ENCODE results near the gene NINJ1. TPM values are rescaled to one million over a fixed set of nuclear protein-coding genes. Genes with fewer than 3 reads are reported as not detected.

The NINJ1 gene
- total and polyA plus RNA-seq, 2 of the 8 experiments (the other 6 are each of a cell fraction or from before 2014, with no cell fraction given): 28.2 to 65.6 TPM

DNA sequence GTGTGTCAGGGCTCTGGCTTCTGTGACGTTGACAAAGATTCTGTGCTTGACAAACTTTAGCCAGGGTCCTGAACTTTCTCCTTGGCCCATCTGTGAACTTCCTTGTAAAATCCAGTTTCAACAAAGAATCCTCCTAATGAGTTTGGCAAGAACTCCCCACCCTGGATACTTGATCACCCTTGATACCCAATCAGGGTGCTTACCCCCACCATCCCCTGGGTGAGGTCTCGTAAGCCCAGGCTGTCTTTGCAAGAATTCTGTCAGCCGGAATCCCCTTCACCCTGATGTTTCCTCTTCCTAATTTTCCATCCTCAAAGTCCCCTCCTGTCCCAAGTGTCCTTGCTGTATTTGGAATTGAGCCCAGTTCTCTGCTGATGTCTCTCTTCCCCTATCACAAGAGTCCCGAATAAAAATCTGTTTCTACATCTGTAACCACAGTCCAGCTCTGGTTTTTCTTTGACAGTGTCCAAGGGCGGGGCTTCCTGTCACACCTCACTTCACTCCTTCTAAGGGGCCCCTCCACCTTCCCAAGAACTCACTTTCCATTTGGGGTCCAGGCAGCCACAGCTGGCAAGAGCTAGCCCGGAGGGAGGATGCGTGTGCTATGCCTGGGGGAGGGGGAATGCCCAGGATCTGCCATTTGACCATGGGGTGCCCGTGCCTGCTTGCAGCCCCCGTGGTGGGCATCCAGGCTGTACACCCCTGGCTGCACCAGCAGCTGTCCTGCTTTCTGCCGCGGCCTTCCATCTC lies 40.7 kb downstream of the NINJ1 start:
- Histone ChIP-seq H3K4me1 (replicated peaks in 1 of 4; ENCODE audit: control insufficient read depth in 3 of 4, insufficient read depth in 4 of 4, low read length in 3 of 4) (peaks cover 0 to 13% (median 7%) of the 10 kb centered on the region in 4 experiments; a peak in 4 of 7 replicates), H4K20me1 (replicated peaks in 1 of 2; ENCODE audit: control insufficient read depth in 1 of 2, insufficient read depth in 2 of 2, low read length in 2 of 2) (peaks cover 0 to 3% of the 10 kb centered on the region in 2 experiments), H3K27ac (ENCODE audit: low read depth, low read length) (no peak overlapping the region), H2BK12ac (ENCODE audit: low read depth, low read length) (no peak overlapping the region), H3K27me3 (replicated peaks in 1 of 4; ENCODE audit: control insufficient read depth in 3 of 4, extremely low read depth in 1 of 4, insufficient read depth in 3 of 4, low read length in 3 of 4) (no peaks in the 10 kb centered on the region; a peak in 1 of 7 replicates), H3K36me3 (ENCODE audit: control insufficient read depth in 2 of 4, insufficient read depth in 4 of 4, low read length in 3 of 4) (no peaks in the 10 kb centered on the region), H3K4ac (replicated peaks; ENCODE audit: insufficient read length, low read depth, low read length) (no peak overlapping the region), H3K4me2 (ENCODE audit: insufficient read depth in 1 of 2, low read depth in 2 of 2, low read length in 2 of 2) (no peak overlapping the region), H3K79me2 (ENCODE audit: control insufficient read depth in 1 of 2, insufficient read depth in 2 of 2, low read length in 2 of 2) (0 out of 4 replicates have a peak, but pooled peaks cover 0 to 3% of the 10 kb centered on the region in 2 experiments), H3K9me3 (ENCODE audit: insufficient read depth in 2 of 2, low read depth in 1 of 2, low read length in 1 of 2) (no peaks in the 10 kb centered on the region), H2BK5ac (ENCODE audit: low read depth, low read length) (no peak overlapping the region), H3K56ac (replicated peaks; ENCODE audit: insufficient read length, low read depth, low read length) (no peak overlapping the region), H2BK120ac (replicated peaks; ENCODE audit: low read depth, low read length) (no peak overlapping the region), H3K18ac (ENCODE audit: extremely low read depth, low read length) (no peak overlapping the region), H2AK5ac (ENCODE audit: low read depth, low read length) (no peak overlapping the region), H3K14ac (ENCODE audit: insufficient read length) (no peak overlapping the region), H3K4me3 (ENCODE audit: extremely low read depth in 1 of 4, insufficient read depth in 2 of 4, low read depth in 3 of 4, low read length in 4 of 4) (no peak overlapping the region), H4K5ac (ENCODE audit: insufficient read length, low read depth, low read length) (no peak overlapping the region), H2AFZ (ENCODE audit: low read length) (no peak overlapping the region), H3K23ac (ENCODE audit: insufficient read length) (no peak overlapping the region), H4K8ac (ENCODE audit: extremely low read depth, insufficient read depth, low read length) (no peak overlapping the region), H2BK15ac (ENCODE audit: low read length) (no peak overlapping the region), H2BK20ac (ENCODE audit: low read length) (no peak overlapping the region), H4K91ac (replicated peaks; ENCODE audit: insufficient read length, low read length) (no peak overlapping the region), H3K23me2 (ENCODE audit: low read depth, low read length) (peaks cover 12% of the 10 kb centered on the region), H3K79me1 (ENCODE audit: low read depth, low read length) (no peaks in the 10 kb centered on the region), H3K9ac (replicated peaks in 1 of 4; ENCODE audit: extremely low read depth in 1 of 4, low read depth in 3 of 4, low read length in 3 of 4) (no peak overlapping the region)
- no peak for DNase-seq (ENCODE audit: low read depth in 1 of 2, low spot score in 2 of 2)
- no peak for FAIRE-seq
- ChIA-PET POLR2A (ENCODE audit: partially characterized antibody) (no interaction called here), CTCF (ENCODE audit: partially characterized antibody) (no interaction called here)
- WGBS, 2 experiments (ENCODE audit: extremely low coverage in 1 of 2, insufficient coverage in 1 of 2, insufficient read length in 1 of 2, insufficient replicate concordance in 2 of 2, low coverage in 1 of 2, low lambda C conversion rate in 2 of 2, missing lambda C conversion rate in 1 of 2): 84% methylated on average over 11 of the region's 11 CpGs; no CpG with 5 or more reads in 1 of the 2 experiments
- TF ChIP-seq ASH2L (IDR thresholded peaks at IDR 0.05; ENCODE audit: low read length) (no peak), BCL11A (IDR thresholded peaks at IDR 0.05; ENCODE audit: low read depth in 2 of 2, low read length in 2 of 2) (no peak), POLR2AphosphoS5 (IDR thresholded peaks at IDR 0.05; ENCODE audit: low read depth, low read length) (no peak), HDAC2 (IDR thresholded peaks at IDR 0.05; ENCODE audit: borderline replicate concordance in 1 of 2, low read depth in 2 of 2, low read length in 2 of 2) (no peak), SIN3A (conservative IDR thresholded peaks at IDR 0.05 in 1 of 2, IDR thresholded peaks at IDR 0.05 in 1 of 2; ENCODE audit: low read depth in 1 of 2, low read length in 2 of 2) (no peak), POU5F1 (IDR thresholded peaks at IDR 0.05; ENCODE audit: low read depth, low read length) (no peak), POLR2A (IDR thresholded peaks at IDR 0.05; ENCODE audit: control extremely low read depth in 1 of 2, low read depth in 2 of 2, low read length in 2 of 2) (no peak), HDAC6 (IDR thresholded peaks at IDR 0.05; ENCODE audit: low read depth, low read length) (no peak), CHD1 (IDR thresholded peaks at IDR 0.05; ENCODE audit: low read depth, low read length) (no peak), RAD21 (IDR thresholded peaks at IDR 0.05 in 1 of 2, conservative IDR thresholded peaks at IDR 0.05 in 1 of 2; ENCODE audit: low read depth in 2 of 2, low read length in 2 of 2) (no peak), EGR1 (IDR thresholded peaks at IDR 0.05; ENCODE audit: borderline replicate concordance, low read depth, low read length) (no peak), SP1 (IDR thresholded peaks at IDR 0.05; ENCODE audit: low read depth, low read length) (no peak)
- TF ChIP-seq, protein P1, sequence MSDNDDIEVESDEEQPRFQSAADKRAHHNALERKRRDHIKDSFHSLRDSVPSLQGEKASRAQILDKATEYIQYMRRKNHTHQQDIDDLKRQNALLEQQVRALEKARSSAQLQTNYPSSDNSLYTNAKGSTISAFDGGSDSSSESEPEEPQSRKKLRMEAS (IDR thresholded peaks at IDR 0.05): no peak

Measured in H1 (cell line).